Spinal cord (tissue), 10 donors: Measurements from ENCODE around the gene AMD1. TPM values are rescaled to one million over a fixed set of nuclear protein-coding genes. Genes with fewer than 3 reads are reported as not detected.

ENCODE experiments used
- DNase-seq, 6 donors: peaks; one replicate each; pipeline versions ENCODE4 v3.0.0 to v3.0.0-alpha.2; 2013 to 2015; ENCODE audit warnings: low spot score in 6 of 6, low read depth in 4 of 6
- H3K27ac ChIP-seq: one replicate; pipeline ENCODE4 v1.5.1; 2013; ENCODE audit warnings: low read depth, low read length, control low read depth
- H3K27me3 ChIP-seq: one replicate; pipeline ENCODE4 v1.6.1; 2013; ENCODE audit warnings: low read length; ENCODE audit not compliant: control insufficient read depth, insufficient read depth
- H3K36me3 ChIP-seq: one replicate; pipeline ENCODE4 v1.6.1; 2013; ENCODE audit warnings: low read length; ENCODE audit not compliant: control insufficient read depth, insufficient read depth
- H3K4me1 ChIP-seq: one replicate; pipeline ENCODE4 v1.6.1; 2013; ENCODE audit warnings: low read length; ENCODE audit not compliant: control insufficient read depth, insufficient read depth
- H3K4me3 ChIP-seq: one replicate; pipeline ENCODE4 v1.5.1; 2013; ENCODE audit warnings: low read depth, low read length, control low read depth
- H3K9me3 ChIP-seq: one replicate; pipeline ENCODE4 v1.6.1; 2013; ENCODE audit warnings: low read length; ENCODE audit not compliant: control insufficient read depth, insufficient read depth
- WGBS: methylation state at CpG from one replicate; pipeline ENCODE4 v1.1.5; 2013; ENCODE audit warnings: missing lambda C conversion rate; ENCODE audit not compliant: insufficient coverage; 5-methylcytosine and 5-hydroxymethylcytosine counted together
- polyA plus RNA-seq, 2 donors: library from polyadenylated mRNA; unstranded; fragments of 120-200 nt; gene quantifications; one replicate each; pipeline ENCODE4 v1.2.1, GENCODE V29; 2013; ENCODE audit not compliant: insufficient read length in 2 of 2
- total RNA-seq, 2 donors: library from RNA; depleted of rRNA in 1 of 2; stranded (reverse); fragments of 120-200 nt in 1 of 2; fragments of >200 nt in 1 of 2; gene quantifications; one replicate each; pipeline versions ENCODE4 v1.2.3 to v1.2.4, GENCODE V29; 2013 to 2014
- donor health status: healthy.

AMD1 gene
- total and polyA plus RNA-seq, 4 donors = 62.1 to 108 (median 69.7) TPM

GRCh38 chr6:110853754-110854477 is 20.7 kb upstream of the AMD1 start:
- peaks cover 5% of the 10 kb centered on the region for H3K36me3 ChIP-seq
- H3K9me3 ChIP-seq = no peaks in the 10 kb centered on the region
- no peak overlapping the region for H3K4me3 ChIP-seq
- DNase-seq = no peak
- H3K27me3 ChIP-seq = no peaks in the 10 kb centered on the region
- no peaks in the 10 kb centered on the region for H3K4me1 ChIP-seq
- no peak overlapping the region for H3K27ac ChIP-seq
- no CpG with 5 or more reads among the region's 5 CpGs for WGBS

GRCh38 chr6:110856296-110856695 is 18.3 kb upstream of the AMD1 start:
- no peaks in the 10 kb centered on the region for H3K4me1 ChIP-seq
- H3K36me3 ChIP-seq = peaks cover 6% of the 10 kb centered on the region
- H3K27ac ChIP-seq = no peak overlapping the region
- no CpG with 5 or more reads among the region's 3 CpGs for WGBS
- H3K9me3 ChIP-seq = no peaks in the 10 kb centered on the region
- no peak overlapping the region for H3K4me3 ChIP-seq
- no peaks in the 10 kb centered on the region for H3K27me3 ChIP-seq
- no peak for DNase-seq

- H3K9me3 ChIP-seq = no peaks in the 10 kb centered on the region
- no peaks in the 10 kb centered on the region for H3K27me3 ChIP-seq
- 94% methylated on average over 21 of the region's 21 CpGs for WGBS
Observed at GRCh38 chr6:110858016-110858415, 16.6 kb upstream of the AMD1 start.

GRCh38 chr6:110858562-110859214 is 15.9 kb upstream of the AMD1 start:
- Histone ChIP-seq H3K9me3 (no peaks in the 10 kb centered on the region), H3K4me3 (no peak overlapping the region), H3K4me1 (no peaks in the 10 kb centered on the region), H3K27me3 (no peaks in the 10 kb centered on the region), H3K27ac (no peak overlapping the region), H3K36me3 (peaks cover 6% of the 10 kb centered on the region)
- DNase-seq = no peak
- 93% methylated on average over 31 of the region's 31 CpGs for WGBS

More at GRCh38 chr6:110858016-110858415, 16.6 kb upstream of the AMD1 start:
- no peaks in the 10 kb centered on the region for H3K4me1 ChIP-seq
- H3K4me3 ChIP-seq = no peak overlapping the region
- peaks cover 6% of the 10 kb centered on the region for H3K36me3 ChIP-seq
- H3K27ac ChIP-seq = no peak overlapping the region
- DNase-seq = no peak

- Histone ChIP-seq H3K27ac (no peak overlapping the region), H3K4me3 (no peak overlapping the region), H3K27me3 (no peaks in the 10 kb centered on the region), H3K9me3 (no peaks in the 10 kb centered on the region), H3K36me3 (peaks cover 6% of the 10 kb centered on the region), H3K4me1 (no peaks in the 10 kb centered on the region)
- DNase-seq = no peak
- 80% methylated on average over 4 of the region's 12 CpGs for WGBS
Observed at GRCh38 chr6:110859335-110859792, 15.2 kb upstream of the AMD1 start.

- no peaks in the 10 kb centered on the region for H3K4me1 ChIP-seq
- H3K36me3 ChIP-seq = no peaks in the 10 kb centered on the region
- no peaks in the 10 kb centered on the region for H3K27me3 ChIP-seq
- H3K27ac ChIP-seq = no peak overlapping the region
- 18% methylated on average over 1 of the region's 2 CpGs for WGBS
- no peaks in the 10 kb centered on the region for H3K9me3 ChIP-seq
- H3K4me3 ChIP-seq = no peak overlapping the region
- DNase-seq = peak in 1 of 6 donors; percentile 42
Observed at GRCh38 chr6:110864824-110865223, 9.8 kb upstream of the AMD1 start.

GRCh38 chr6:110874880-110875547 is 429 bp downstream of the AMD1 start:
- H3K4me3 ChIP-seq = peak overlapping the region; percentile 91
- DNase-seq = peak in 2 of 6 donors; percentile 18 to 71
- peak overlapping the region; percentile 97 for H3K27ac ChIP-seq
- no peaks in the 10 kb centered on the region for H3K27me3 ChIP-seq
- under 1% methylated on average over 57 of the region's 60 CpGs for WGBS
- no peaks in the 10 kb centered on the region for H3K36me3 ChIP-seq
- H3K4me1 ChIP-seq = peaks cover 15% of the 10 kb centered on the region
- no peaks in the 10 kb centered on the region for H3K9me3 ChIP-seq

GRCh38 chr6:110875548-110876169 is 1.1 kb downstream of the AMD1 start:
- Histone ChIP-seq H3K4me1 (peaks cover 18% of the 10 kb centered on the region), H3K27me3 (no peaks in the 10 kb centered on the region), H3K27ac (peak overlapping the region; percentile 86), H3K36me3 (no peaks in the 10 kb centered on the region), H3K9me3 (no peaks in the 10 kb centered on the region), H3K4me3 (peak overlapping the region; percentile 91)
- 0% methylated on average over 61 of the region's 61 CpGs for WGBS
- peak in 4 of 6 donors; percentile 15 to 75 (median 48) for DNase-seq

GRCh38 chr6:110876170-110876773 is 1.7 kb downstream of the AMD1 start:
- Histone ChIP-seq H3K27ac (peak overlapping the region; percentile 86), H3K27me3 (no peaks in the 10 kb centered on the region), H3K4me1 (peaks cover 20% of the 10 kb centered on the region), H3K9me3 (no peaks in the 10 kb centered on the region), H3K36me3 (no peaks in the 10 kb centered on the region), H3K4me3 (peak overlapping the region; percentile 91)
- DNase-seq = peak; percentile 49 to 86 (median 58)
- 0% methylated on average over 21 of the region's 29 CpGs for WGBS
